HS-27A (cell line): ENCODE results near the gene IFT22.
A peak's percentile ranks its signal among the peaks of the same experiment; 100 is the strongest.
"Not testable (repeated sequence)": the region's sequence is repeated elsewhere in the genome, so short reads cannot be mapped to it uniquely, and the experiment has no call there.

ENCODE experiments used
- DNase-seq: peaks from one replicate; pipeline ENCODE4 v3.0.0-alpha.2; 2012; ENCODE audit warnings: low read depth, missing footprints

Gene IFT22

GRCh38 chr7:101321491-101322401 is at the start of gene IFT22:
Gene IFT22 (minus strand): TSS chr7:101321812. CDS start chr7:101321709, 103 bp downstream.
- DNase-seq: peak; percentile 33

GRCh38 chr7:101370836-101371235 is 49.2 kb upstream of the IFT22 start:
- DNase-seq: no peak

GRCh38 chr7:101368422-101369165 is 47.0 kb upstream of the IFT22 start:
- DNase-seq: no peak

GRCh38 chr7:101367676-101368075 is 46.1 kb upstream of the IFT22 start:
- DNase-seq: no peak

- DNase-seq: no peak
Observed at GRCh38 chr7:101365956-101366355, 44.3 kb upstream of the IFT22 start.

GRCh38 chr7:101363734-101364374 is 42.2 kb upstream of the IFT22 start:
- no peak for DNase-seq

GRCh38 chr7:101363196-101363733 is 41.7 kb upstream of the IFT22 start:
- DNase-seq: no peak

GRCh38 chr7:101362334-101363195 is 41.0 kb upstream of the IFT22 start, which contains the start of gene COL26A1:
Gene COL26A1 (plus strand): TSS chr7:101362875. CDS start chr7:101363033, 158 bp downstream.
- no peak for DNase-seq

- no peak for DNase-seq
Observed at GRCh38 chr7:101357433-101357832, 35.8 kb upstream of the IFT22 start.

GRCh38 chr7:101352920-101353308 is 31.3 kb upstream of the IFT22 start:
- DNase-seq: no peak

- not testable (repeated sequence) for DNase-seq
Observed at GRCh38 chr7:101349300-101349699, 27.7 kb upstream of the IFT22 start.

- not testable (repeated sequence) for DNase-seq
Observed at GRCh38 chr7:101348456-101349067, 26.9 kb upstream of the IFT22 start.

GRCh38 chr7:101347477-101347876 is 25.9 kb upstream of the IFT22 start:
- DNase-seq: no peak

- DNase-seq: no peak
Observed at GRCh38 chr7:101342892-101343291, 21.3 kb upstream of the IFT22 start.

- no peak for DNase-seq
Observed at GRCh38 chr7:101340379-101340778, 18.8 kb upstream of the IFT22 start.

- no peak for DNase-seq
Observed at GRCh38 chr7:101333912-101334311, 12.3 kb upstream of the IFT22 start.

GRCh38 chr7:101332026-101332425 is 10.4 kb upstream of the IFT22 start:
- no peak for DNase-seq

- DNase-seq: no peak
Observed at GRCh38 chr7:101330011-101330484, 8.4 kb upstream of the IFT22 start.

GRCh38 chr7:101328159-101328558 is 6.5 kb upstream of the IFT22 start:
- DNase-seq: no peak

GRCh38 chr7:101319401-101319800 is 2.2 kb downstream of the IFT22 start:
- no peak for DNase-seq

GRCh38 chr7:101315336-101315735 is 6.3 kb downstream of the IFT22 start:
- DNase-seq: no peak
